SIG-M5 treated with dmso at 0.1 percent for 504 hours (cell line): ENCODE data around the gene SLIT3.

Source experiments
- DNase-seq: peaks from one replicate; lab custom pipeline; 2025; ENCODE audit not compliant: unreplicated experiment; lab: John Stamatoyannopoulos, UW

The SLIT3 gene

DNA sequence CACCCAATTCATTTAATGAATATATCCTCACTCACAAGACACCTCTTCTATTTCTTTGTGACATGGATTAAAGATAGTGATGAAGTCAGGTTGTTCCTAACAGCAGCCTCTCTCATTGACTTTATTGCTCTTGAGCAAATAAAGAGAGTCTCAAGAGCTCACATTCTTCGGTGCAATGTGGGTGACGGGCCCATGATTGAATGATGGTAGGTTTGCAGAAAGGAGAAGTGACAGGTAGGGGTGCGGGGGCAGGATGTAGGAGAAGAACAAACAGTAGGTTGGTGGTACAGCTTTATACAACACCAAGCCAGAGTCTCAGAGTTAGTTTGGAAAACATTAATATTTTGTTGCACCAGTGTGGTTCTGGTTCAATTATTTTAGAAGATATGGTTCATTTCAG is 122.2 kb downstream of the SLIT3 start:
- no peak for DNase-seq

DNA sequence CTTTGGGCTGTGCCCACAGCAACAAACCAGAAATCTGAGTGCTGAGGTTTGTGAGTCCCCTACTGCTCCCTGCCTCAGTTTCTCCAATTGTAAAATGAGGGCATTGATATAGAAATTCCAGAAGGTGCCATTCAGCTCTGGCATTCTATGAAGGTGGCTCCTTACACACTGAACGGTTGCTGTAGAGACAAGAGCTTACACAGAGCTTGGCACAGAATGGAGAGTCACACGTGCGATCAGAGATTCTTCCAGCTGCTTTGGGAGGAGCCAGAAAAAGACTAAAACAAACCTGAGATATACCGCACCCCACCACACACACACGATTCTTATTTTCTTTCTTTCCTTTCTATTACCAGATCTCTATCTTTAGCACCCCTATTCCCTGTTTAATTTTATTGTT is 122.7 kb downstream of the SLIT3 start:
- no peak for DNase-seq

DNA sequence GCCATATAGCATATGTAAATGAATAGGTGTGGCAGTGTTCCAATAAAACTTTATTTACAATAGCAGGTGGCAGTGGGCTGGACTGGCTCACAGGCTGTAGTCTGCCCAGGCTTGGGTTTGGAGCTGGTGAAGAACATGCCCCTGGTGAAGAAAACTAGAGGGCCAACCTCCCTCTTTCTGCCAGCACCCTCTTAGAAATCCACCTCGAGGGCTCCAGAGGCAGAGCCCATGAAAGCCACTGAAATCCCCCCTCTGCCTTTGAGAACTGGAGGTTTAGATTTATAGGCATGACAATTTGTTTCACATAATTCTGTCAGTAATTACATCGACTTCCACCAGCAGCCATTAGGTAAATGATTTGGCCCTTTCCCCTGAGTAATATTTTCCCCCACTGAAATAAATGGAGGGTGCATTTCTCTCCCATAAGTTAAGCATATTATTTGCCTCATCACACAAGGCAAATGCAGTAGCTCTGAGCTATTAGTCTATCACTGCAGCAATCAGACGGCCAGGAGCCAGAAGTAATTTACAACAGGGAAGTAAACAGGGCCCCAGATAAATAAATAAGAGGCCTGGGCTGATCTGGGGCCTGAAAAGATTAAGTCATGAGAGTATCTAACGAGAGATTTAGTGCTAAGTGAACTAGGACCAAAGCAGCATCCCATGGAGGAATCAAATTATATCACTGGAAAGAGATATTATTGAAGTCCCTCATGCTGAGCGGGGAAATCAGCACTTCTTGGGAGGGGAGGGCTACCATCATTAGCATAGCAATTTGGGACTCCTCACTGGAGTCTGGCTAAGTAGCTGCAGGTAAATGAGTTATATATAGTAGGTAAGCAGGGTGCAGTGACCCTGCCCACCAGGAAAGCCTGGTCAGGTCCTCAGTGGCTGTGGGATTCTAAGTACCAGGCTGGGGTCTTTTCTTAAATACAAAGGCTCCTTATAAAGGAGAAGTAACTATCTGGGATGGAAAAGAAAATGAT is 123.9 kb downstream of the SLIT3 start:
- no peak for DNase-seq

DNA sequence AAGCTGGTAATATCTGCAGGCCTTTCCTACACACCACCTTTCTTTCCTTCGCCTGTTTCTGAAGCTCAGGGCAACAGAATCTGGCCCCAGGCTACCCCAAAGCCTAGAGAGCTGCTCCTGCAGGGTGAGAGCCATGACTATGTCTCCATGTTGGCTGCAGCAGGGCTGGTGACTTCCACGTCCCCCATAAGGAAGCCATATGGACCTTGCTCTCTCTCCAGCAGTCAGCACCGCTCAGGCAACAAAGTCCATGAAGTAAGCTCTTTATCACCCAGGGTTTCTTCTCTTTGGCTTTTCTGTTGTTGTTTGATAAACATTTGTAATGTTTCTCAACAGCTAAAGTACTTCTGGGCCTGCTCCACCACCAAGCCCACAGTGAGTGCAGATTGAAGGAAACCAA is 125.2 kb downstream of the SLIT3 start:
- no peak for DNase-seq

DNA sequence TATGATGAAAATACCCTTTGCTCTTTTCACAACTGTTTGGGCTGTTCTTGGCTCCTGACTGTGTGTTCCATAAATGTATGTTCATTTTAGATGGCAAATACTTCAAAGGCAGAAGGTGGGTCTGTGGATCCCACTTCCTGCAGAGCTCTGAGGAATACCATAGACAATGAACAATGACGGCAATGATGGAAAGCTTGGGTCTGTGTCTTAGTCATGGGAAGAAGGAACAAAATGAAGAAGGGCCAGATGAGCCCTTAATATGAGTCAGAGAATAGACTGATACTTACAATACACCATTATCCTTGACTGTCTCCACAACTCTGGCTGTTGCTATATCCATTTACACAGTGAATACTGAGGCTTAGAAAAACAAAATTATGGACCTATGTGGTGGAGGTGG is 126.0 kb downstream of the SLIT3 start:
- no peak for DNase-seq

DNA sequence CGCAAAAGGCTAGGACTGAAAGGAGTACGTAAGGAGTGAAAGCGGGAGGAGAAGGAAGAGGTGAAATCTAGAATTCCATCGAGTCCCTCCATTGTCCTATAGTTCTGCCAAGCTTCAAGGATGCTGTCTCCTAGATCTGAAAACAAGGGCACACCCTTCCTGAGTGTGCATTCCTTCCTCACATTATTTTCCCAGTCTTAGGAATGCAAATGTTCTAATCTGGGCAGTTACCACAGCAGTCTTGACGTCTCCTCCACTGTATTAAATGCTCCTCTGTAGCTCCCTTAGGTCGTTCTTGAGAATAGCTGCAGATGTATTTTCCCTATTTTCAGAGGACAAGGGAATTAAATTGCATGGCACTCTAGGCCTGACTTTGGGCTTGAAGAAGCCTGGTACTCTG is 127.6 kb downstream of the SLIT3 start:
- no peak for DNase-seq

DNA sequence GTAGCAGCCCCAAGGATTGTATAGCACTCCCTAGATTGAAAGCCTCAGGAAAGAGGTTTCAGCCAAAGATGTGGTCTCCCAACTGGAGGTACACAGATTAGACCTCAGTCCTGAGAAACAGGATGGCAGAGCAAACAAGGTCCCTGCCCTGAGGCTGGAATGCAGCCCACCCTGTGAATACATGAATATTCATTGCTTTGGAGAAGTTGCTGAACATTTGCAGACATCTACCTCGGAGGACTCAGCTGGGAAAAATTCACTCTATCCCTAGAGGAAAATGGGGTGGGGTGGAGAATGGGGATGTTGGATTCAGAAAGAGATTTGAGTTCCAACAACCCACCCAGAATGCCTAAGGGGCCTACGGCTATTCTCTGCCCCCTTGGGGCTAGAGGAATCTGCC is 129.4 kb downstream of the SLIT3 start:
- DNase-seq, result no peak

DNA sequence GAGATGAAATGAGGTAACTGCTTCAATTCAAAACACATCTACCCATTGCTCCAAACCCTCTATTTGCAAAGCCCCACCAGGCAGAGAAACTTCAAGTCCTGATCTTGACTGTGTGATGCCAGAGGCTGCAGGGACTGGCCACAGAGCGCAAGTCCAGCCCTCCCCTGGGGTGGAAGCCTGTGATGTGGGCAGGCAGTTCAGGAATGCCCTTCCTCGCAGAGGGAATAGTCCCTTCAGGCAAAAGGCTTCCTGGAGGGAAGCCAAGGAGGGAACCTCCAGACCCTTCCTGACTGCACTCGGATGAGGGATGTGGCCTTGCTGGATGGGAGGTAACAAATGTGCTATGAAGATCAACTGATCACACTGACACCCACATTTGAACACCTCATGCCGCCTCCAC is 131.2 kb downstream of the SLIT3 start:
- no peak for DNase-seq

DNA sequence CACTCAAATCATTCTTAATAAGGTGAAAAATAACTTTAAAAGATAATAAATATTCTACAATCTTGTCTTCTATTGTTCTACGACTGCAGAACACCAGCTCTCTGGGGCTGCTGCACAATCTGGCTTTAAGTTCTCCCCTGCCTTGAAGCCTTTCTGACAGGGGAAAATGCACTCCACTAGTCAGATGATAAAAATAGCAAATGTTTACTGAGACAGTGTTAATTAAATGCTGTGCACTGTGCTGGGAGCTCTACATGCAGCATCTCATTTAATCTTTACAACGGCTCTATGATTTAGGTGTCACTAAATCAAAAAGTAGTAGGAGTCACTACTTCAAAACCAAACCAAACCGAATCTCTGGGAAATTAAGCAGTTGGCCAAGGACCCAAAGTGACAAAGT is 132.7 kb downstream of the SLIT3 start:
- no peak for DNase-seq

DNA sequence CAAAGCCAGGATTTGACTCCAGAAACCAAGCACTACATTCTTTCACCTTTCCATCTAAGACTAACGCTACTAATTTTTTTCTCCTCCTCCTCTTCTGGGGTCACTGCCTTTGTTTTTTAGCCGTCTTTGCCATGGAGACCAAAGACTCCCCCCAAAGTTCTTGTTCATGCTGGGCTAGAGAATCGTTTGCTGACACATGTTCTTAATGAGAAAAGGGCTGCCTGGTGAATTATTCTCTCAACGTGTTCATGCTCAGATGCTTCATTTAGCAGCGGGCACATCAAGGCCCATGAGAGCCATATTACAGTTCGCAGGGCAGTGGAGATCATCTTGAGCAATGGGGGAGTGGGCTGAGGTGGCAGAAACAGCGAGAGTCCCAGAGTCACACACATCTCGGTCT is 134.9 kb downstream of the SLIT3 start:
- DNase-seq, result no peak

DNA sequence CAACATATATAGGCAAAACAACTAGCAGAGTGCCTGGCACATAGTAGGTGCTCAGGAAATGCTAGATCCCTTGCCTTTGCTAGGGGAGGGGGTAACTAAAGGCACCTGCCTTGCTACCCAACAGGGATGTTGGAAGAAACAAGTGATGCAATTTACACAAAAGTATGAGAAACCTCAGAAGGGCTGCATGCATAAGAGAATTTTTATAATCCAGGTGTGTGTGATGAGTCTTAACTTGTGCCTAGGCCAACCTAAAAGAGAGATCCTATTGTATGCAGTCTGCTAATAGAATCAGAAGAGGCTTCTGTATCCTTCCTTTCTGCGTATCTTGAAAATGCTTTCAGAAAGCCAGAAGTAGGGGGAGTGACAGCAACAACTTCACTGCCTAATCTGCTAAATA is 135.9 kb downstream of the SLIT3 start:
- DNase-seq, result no peak

DNA sequence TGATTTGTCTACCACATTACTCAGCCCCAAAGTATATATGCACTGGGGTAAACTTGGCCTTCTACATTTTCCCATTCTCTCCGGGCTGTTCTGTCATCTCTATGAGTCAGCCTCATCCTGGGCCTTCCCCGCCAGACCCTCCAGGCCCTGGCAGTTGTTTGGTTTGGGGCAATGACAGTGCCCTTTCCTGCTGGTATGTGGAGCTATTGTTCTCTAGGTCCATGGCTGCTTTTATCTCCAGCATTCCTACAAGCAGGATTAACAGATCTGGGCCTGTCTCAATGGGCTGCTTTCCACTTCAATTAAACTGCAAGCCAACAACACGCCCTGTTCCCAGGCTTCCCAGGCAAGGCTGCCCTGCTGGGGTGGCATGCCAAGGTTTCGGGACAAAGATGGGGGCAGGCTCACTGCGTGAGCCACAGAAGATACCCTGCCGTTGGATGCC is 136.4 kb downstream of the SLIT3 start:
- DNase-seq, result no peak

DNA sequence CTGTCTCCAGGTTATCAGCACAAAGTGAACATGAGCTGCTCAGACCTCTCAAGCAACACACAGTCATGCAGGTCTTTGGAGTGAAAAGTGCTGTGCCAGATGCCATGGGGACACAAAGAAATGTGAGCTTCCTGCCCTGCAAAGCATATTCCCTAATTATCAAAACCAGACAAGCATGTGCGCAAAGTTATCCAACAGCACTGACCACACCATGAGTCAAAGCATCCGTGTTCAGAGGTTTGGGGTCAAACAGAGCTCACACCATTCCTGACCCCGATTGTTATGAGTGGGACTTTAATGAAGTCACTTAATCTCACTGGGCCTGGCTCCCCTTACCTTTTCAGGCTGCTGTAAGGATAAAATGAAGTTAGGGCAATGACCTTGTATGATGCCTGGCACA is 138.5 kb downstream of the SLIT3 start:
- DNase-seq, result no peak

DNA sequence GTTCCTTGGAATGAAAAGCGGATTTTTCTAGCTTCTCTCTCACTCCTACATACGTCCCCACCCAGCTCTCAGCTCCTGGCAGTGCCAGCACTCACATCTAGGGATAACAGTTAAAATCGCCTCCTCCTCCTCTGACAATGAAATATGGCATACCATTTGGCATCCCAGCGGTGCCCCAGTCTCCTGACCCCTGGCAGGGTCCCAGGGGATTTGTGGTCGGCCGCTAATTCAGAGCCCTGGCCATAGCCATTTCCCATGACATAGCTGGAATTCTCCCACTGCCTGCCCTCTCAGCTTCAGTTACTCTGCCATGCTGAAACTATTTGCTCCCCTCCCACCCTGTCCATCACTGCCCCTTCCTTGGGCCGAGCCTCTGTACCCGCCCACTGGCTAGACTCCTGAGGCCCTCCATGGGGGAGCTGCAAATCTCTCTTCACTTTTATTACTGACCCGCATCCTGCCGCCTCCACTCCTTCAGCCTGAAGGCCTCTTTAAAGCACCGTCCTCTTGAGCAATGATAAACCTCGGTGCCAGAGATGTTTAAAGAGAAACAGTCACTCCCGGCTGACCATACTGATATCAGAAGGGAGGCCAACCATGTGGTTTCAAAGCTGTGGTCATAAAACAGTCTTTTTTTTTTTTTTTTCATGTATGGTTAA is 139.8 kb downstream of the SLIT3 start:
- DNase-seq, result no peak

DNA sequence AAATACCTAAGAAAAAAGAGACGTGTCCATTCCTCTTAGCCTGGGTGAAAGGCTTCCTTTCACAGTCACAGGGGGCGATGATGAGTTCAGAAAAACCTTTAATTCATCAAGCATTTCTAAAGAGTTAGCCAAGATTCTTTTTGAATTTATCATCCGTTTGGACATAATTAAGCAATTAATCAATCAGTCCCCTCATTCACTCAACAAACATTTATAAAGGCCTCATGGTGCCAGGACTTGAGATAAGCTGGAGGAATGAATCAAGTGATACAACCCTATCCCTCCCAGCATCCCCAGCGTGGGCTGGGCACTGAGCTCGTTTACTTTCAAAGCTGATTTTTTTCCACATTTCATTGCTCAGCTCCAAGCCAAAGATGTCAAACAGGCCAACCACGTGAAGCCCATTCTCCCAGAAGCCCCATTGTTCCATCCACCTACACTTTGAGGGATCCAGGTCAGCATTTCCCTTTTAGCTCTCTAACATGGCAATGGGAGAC is 140.5 kb downstream of the SLIT3 start:
- DNase-seq, result no peak

DNA sequence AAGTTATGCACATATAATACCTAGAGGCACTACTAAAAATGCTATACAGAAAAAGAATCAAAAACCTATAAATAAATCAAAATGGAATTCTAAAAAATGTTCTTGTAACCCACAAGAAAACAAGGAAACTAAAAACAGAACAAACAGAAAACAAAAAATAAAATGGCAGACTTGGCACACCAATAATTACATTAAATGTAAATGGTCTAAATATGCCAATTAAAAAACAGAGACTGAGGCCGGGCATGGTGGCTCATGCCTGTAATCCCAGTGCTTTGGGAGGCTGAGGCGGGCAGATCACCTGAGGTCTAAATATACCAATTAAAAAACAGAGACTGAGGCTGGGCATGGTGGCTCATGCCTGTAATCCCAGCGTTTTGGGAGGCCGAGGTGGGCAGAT is 142.2 kb downstream of the SLIT3 start:
- DNase-seq, result no peak

DNA sequence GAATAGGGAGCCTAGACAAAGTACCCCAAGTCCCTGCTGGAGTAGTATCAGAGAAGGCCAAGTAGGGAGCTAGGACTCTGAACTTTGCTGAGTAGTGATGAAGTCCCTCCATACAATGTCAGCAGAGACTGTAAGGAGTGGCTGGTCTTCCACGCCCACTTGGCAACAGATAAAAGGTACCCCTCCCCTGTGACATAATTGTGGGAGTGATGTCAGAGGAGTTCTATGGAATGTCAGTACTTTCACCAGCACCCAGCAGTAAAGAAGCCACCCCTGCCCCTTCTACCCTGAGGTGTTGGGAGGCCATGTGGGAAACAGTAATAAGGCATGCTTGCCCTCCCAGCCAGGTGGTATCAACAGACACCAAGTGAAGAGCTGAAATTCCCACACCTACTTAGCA is 143.9 kb downstream of the SLIT3 start:
- DNase-seq, result no peak

DNA sequence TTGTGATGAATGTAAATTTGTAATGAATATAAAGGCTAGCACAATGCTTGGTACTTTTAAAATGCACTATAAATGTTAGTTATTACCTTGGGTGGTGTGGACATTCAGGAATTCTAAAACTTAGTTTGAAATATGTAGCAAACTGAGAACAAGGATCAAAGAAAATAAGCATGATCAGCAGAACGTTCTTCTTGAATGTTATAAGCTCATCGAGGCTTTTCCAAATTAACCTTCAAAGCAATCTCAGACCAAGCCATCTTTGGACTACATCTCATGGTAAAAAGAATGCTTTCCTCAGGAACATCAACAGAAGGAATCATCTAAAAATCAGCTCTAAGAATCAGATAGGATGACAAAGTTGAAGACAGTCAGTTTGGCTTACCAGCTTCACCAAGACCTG is 146.3 kb downstream of the SLIT3 start:
- DNase-seq, result no peak

DNA sequence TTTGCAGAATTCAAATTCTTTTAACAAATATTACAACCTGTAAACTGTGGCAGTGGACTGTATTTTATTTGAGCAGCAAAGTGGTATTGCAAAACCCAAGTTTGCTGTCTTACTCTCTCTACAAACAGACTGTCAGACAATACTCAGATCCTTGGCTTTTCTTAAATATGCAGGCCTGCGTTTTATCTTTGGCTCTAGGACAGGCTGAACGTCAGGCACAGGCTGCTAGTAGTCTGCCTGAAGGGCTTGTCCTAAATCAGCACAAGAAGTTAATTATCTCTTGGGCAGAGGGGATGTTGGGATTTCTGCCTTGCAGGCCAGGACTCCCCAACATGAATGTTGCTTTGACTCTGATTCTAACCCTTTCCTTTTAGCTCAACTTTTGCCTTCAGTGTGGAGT is 147.5 kb downstream of the SLIT3 start:
- no peak for DNase-seq

DNA sequence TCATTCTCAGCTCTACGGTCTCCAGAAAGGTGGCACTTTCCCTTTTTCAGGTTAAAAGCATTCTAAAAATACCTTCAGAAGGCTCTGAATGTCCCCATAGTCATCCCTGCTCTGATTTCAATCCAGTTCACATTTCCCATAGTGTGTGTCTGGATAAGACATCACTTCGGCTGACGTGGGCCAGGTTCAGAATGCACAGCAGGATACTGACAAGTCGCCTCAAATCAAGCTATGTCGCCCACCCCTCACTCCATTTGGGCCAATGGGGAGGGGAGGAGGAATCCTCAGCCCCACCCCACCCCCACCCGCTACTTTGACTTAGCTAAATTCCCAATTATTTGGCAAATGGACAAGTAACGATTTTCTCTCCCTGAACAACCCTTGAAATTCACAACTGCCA is 148.0 kb downstream of the SLIT3 start:
- DNase-seq, result no peak

DNA sequence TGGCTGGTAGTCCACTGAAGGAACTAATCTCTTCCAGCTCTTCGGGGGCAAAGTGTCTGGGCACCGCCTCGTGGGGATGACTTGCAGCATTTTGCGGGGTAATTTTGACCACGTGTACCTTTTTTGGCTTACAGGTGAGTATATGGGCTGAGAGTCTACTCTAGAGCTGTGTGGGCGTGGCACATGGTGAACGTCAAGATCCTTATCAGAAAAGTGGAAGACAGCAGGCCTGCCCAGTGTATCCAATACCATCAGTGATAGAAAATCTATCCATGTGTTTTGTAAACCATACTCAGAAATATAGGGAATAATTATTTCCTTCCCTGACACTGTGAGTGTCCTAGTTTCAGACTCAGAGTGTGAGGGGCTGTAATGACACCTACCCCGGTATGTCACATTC is 148.5 kb downstream of the SLIT3 start:
- DNase-seq, result no peak
